GM19035 (cell line): Measurements from ENCODE around the gene EIF4E3.

ENCODE experiments used
- ATAC-seq: cut with Tn5 transposase; IDR thresholded peaks from one replicate; pipeline ENCODE4 v1.9.1; 2021; ENCODE audit not compliant: unreplicated experiment

EIF4E3 gene

GRCh38 chr3:71690341-71690841 lies 34.8 kb downstream of the EIF4E3 start:
- no peak for ATAC-seq

- no peak for ATAC-seq
These were observed 35.9 kb downstream of the EIF4E3 start for GRCh38 chr3:71689291-71689690.

- ATAC-seq, result no peak
These were observed 37.1 kb downstream of the EIF4E3 start for GRCh38 chr3:71688121-71688520.

- ATAC-seq, result no peak
These were observed 39.5 kb downstream of the EIF4E3 start for GRCh38 chr3:71685686-71686085.

- no peak for ATAC-seq
These were observed 40.3 kb downstream of the EIF4E3 start for GRCh38 chr3:71684757-71685386.

GRCh38 chr3:71684046-71684756 lies 41.0 kb downstream of the EIF4E3 start:
- no peak for ATAC-seq

- ATAC-seq, result no peak
These were observed 44.0 kb downstream of the EIF4E3 start for GRCh38 chr3:71681224-71681668.

- ATAC-seq, result no peak
These were observed 44.6 kb downstream of the EIF4E3 start for GRCh38 chr3:71680603-71681002.

- ATAC-seq, result no peak
These were observed 48.3 kb downstream of the EIF4E3 start for GRCh38 chr3:71676931-71677330.

GRCh38 chr3:71673486-71673885 lies 51.7 kb downstream of the EIF4E3 start:
- ATAC-seq, result no peak

- ATAC-seq, result no peak
These were observed 52.4 kb downstream of the EIF4E3 start for GRCh38 chr3:71672807-71673206.

- ATAC-seq, result no peak
These were observed 52.9 kb downstream of the EIF4E3 start for GRCh38 chr3:71672340-71672739.

GRCh38 chr3:71671216-71671845 lies 53.9 kb downstream of the EIF4E3 start:
- no peak for ATAC-seq

- ATAC-seq, result no peak
These were observed 62.6 kb downstream of the EIF4E3 start for GRCh38 chr3:71662568-71662967.

GRCh38 chr3:71662056-71662455 lies 63.1 kb downstream of the EIF4E3 start:
- ATAC-seq, result no peak

- ATAC-seq, result no peak
These were observed 65.2 kb downstream of the EIF4E3 start for GRCh38 chr3:71659864-71660591.

- no peak for ATAC-seq
These were observed 67.2 kb downstream of the EIF4E3 start for GRCh38 chr3:71657831-71658530.

GRCh38 chr3:71655061-71655460 lies 70.1 kb downstream of the EIF4E3 start:
- ATAC-seq, result no peak

- ATAC-seq, result no peak
These were observed 71.8 kb downstream of the EIF4E3 start for GRCh38 chr3:71653414-71653807.

- ATAC-seq, result no peak
These were observed 72.3 kb downstream of the EIF4E3 start for GRCh38 chr3:71652781-71653413.
